Activated naive CD4-positive, alpha-beta T cell treated with anti-CD3 and anti-CD28 coated beads, Interleukin-2, amount 50 U/mL, for 24 hours (primary cell): ENCODE results near the gene ADARB1.

Experiments used
- H3K27ac Mint-ChIP-seq: one replicate; pipeline ENCODE4 v1.8.0; 2021; ENCODE audit warnings: mild to moderate bottlenecking, mixed read lengths
- H3K27me3 Mint-ChIP-seq: one replicate; pipeline ENCODE4 v1.8.0; 2021; ENCODE audit warnings: mixed read lengths
- H3K36me3 Mint-ChIP-seq: one replicate; pipeline ENCODE4 v1.8.0; 2021; ENCODE audit warnings: mixed read lengths
- H3K4me1 Mint-ChIP-seq: one replicate; pipeline ENCODE4 v1.8.0; 2021; ENCODE audit warnings: mixed read lengths
- H3K4me3 Mint-ChIP-seq: one replicate; pipeline ENCODE4 v1.8.0; 2021; ENCODE audit warnings: mild to moderate bottlenecking, mixed read lengths
- H3K9me3 Mint-ChIP-seq: one replicate; pipeline ENCODE4 v1.8.0; 2021; ENCODE audit warnings: mixed read lengths

Gene ADARB1

DNA sequence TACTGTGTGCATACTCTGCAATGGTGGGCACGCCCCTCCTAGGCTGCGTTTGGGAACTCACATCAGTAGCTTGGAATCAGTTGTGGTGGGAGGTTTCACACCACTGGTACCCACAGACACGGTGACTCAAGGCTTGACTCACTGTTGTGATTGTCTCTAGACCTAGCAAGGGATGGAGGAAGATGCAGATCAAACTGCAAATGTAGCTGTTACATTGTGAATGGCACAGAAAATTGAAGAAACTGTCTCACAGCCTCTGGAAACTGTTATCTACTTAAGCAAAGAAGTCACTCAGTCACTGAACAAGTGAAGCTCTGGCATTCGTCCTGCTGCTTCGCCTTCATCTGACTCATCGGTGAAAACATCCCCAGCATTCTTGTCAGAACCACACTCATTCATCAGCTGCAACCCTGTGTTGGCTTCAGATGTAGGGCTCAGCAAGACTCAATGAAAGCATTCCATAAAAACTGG, 153.8 kb downstream of the ADARB1 start:
- Mint-ChIP-seq H3K27me3 (no peaks in the 10 kb centered on the region), H3K9me3 (no peaks in the 10 kb centered on the region), H3K4me1 (peaks cover 28% of the 10 kb centered on the region), H3K4me3 (no peak overlapping the region), H3K36me3 (no peaks in the 10 kb centered on the region), H3K27ac (no peak overlapping the region)

DNA sequence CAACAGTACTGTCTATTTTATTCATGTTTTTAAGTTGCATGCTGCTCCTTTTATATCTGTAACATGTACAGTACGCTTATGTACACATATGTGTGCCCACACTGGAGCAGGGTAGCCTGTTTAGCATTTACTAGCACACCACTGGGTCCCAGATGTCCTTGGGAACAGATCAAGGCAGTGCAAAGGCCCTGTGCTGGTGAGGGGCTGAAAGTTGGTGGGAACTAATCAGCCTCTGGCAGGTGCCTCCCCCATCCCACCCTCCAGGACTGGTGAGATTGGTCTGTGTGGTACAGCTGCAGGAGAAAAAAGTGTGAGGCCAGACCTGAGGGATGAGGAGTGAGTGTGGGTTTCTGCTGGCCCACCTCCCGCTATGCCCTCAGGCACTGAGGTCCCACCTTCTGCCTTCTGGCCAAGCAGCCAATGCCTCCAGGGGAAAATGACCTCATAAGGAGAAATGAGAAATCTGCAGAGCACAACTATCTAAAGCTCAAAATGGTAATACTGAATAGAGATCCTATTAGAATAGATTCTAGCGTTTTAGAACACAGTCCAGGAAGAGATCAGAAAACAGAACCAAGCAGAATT, 154.4 kb downstream of the ADARB1 start:
- no peaks in the 10 kb centered on the region for H3K9me3 Mint-ChIP-seq
- H3K4me1 Mint-ChIP-seq, result peaks cover 28% of the 10 kb centered on the region
- H3K27ac Mint-ChIP-seq, result no peak overlapping the region
- H3K27me3 Mint-ChIP-seq, result no peaks in the 10 kb centered on the region
- H3K36me3 Mint-ChIP-seq, result no peaks in the 10 kb centered on the region
- no peak overlapping the region for H3K4me3 Mint-ChIP-seq

DNA sequence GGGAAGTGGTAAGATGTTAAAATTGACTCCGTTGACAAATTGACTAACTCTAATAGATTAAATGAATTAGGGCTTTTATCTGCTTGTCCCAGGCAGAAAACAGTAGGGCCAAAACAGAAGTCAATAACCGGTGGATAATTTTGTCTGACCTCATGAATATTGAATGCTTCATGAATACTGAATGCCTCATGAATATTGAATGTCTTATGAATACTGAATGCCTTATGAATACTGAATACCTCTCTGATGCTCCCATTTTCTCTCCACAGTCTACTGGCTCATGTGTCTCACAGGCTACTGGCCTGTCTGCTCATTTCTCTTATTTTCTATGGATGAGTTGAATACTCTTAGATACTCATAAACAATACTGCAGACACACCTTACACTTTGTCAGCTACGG, 157.3 kb downstream of the ADARB1 start:
- no peak overlapping the region for H3K4me3 Mint-ChIP-seq
- peaks cover 15% of the 10 kb centered on the region for H3K4me1 Mint-ChIP-seq
- H3K9me3 Mint-ChIP-seq, result no peaks in the 10 kb centered on the region
- peaks cover 10% of the 10 kb centered on the region for H3K27me3 Mint-ChIP-seq
- no peak overlapping the region for H3K27ac Mint-ChIP-seq
- H3K36me3 Mint-ChIP-seq, result no peaks in the 10 kb centered on the region

DNA sequence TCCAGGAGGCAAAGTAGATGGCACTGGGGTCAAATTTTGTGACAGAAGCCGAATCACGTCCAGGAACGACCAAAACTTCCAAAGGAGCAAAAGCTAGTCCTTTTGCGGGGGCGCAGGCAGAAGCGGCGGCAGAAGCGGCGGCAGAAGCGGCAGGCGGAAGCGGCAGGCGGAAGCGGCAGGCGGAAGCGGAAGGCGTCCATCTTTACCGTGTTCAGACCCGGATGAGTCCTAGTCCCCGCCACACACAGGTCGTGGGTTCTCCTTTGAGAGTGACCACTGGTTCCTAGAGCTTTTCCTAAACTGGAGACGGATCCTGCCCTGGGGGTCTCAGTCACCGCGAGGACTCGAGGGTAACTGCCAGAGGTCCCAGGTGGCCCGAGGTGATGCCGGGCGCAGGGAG, 159.7 kb downstream of the ADARB1 start:
- no peaks in the 10 kb centered on the region for H3K9me3 Mint-ChIP-seq
- H3K4me1 Mint-ChIP-seq, result no peaks in the 10 kb centered on the region
- no peak overlapping the region for H3K27ac Mint-ChIP-seq
- no peaks in the 10 kb centered on the region for H3K36me3 Mint-ChIP-seq
- peaks cover 16% of the 10 kb centered on the region for H3K27me3 Mint-ChIP-seq
- H3K4me3 Mint-ChIP-seq, result no peak overlapping the region

DNA sequence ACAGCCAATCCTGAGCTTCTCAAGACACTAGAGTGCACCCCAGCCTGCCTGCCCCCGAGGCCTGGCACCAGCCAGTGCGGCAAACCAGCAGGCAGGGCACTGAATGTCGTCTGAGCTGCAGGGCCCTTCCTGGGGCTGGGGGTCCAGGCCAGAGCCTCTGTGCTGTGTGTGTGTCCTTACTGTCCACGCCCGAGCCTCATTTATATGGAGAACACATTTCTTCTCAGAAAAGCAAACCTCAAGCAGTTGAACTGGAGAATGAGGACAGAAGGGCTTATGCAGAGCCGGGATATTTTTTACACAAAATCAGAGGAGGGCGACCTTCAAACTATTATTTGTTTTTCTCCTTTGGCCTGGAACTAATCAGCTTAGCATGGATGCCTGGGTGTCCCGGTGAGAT, 160.6 kb downstream of the ADARB1 start:
- no peaks in the 10 kb centered on the region for H3K4me1 Mint-ChIP-seq
- no peak overlapping the region for H3K27ac Mint-ChIP-seq
- H3K4me3 Mint-ChIP-seq, result no peak overlapping the region
- no peaks in the 10 kb centered on the region for H3K9me3 Mint-ChIP-seq
- peaks cover 16% of the 10 kb centered on the region for H3K27me3 Mint-ChIP-seq
- H3K36me3 Mint-ChIP-seq, result no peaks in the 10 kb centered on the region

DNA sequence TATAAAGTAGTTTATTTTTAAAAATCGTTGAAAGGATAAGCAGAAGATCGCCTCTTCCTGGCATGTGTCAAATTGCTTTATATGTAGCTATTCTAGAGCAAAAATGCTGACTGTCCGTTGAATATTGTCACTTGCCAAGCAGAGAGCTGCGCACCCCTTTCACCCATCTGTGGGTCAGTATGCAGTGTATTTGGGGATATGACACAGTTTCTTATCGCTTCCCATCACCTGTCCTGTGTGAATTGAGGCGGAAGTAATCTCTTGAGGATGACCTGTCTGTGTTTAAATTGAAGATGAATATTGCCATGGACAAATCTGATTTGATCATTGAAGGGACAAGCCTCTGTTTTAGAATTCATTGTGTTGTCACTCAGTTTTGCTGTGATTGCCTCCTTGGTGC, 161.1 kb downstream of the ADARB1 start:
- peaks cover 17% of the 10 kb centered on the region for H3K27me3 Mint-ChIP-seq
- H3K36me3 Mint-ChIP-seq, result no peaks in the 10 kb centered on the region
- H3K4me3 Mint-ChIP-seq, result no peak overlapping the region
- no peaks in the 10 kb centered on the region for H3K9me3 Mint-ChIP-seq
- peak overlapping the region; percentile 51 for H3K27ac Mint-ChIP-seq
- no peaks in the 10 kb centered on the region for H3K4me1 Mint-ChIP-seq

DNA sequence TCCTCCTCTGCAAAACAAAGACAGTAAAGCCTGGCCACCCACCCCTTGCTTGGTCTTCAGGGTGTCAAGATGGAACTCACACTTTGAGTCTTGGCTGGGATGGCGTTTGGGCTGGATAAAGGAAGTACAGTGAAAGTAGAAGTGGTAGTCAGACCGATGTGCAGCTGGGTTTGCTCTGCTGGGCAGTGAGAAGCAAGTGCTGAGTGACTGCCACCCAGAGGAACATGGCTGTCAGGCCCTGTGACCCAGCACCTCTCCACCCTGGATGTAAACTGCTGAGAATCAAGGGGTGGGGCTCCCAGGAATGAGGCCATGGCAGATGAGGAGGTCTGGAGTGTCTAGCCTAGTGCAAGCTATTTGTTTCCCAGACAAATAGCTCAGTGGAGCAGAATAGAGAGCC, 162.1 kb downstream of the ADARB1 start:
- H3K27ac Mint-ChIP-seq, result no peak overlapping the region
- peaks cover 20% of the 10 kb centered on the region for H3K27me3 Mint-ChIP-seq
- no peak overlapping the region for H3K4me3 Mint-ChIP-seq
- no peaks in the 10 kb centered on the region for H3K36me3 Mint-ChIP-seq
- no peaks in the 10 kb centered on the region for H3K4me1 Mint-ChIP-seq
- H3K9me3 Mint-ChIP-seq, result no peaks in the 10 kb centered on the region

DNA sequence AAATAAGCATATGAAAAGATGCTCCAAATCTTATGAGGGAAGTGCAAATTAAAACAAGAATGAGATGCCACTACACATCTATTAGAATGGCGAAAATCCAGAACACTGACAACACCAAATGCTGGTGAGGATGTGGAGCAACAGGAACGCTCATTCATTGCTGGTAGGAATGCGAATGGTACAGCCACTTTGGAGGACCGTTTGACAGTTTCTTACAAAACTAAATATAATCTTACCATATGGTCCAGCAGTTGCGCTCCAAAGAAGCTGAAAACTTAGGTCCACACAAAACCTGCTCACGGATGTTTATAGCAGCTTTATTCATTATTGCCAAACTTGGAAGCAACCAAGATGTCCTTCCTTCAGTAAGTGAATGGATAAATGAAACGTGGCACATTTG, 163.0 kb downstream of the ADARB1 start:
- peaks cover 23% of the 10 kb centered on the region for H3K27me3 Mint-ChIP-seq
- H3K27ac Mint-ChIP-seq, result no peak overlapping the region
- H3K9me3 Mint-ChIP-seq, result no peaks in the 10 kb centered on the region
- H3K4me1 Mint-ChIP-seq, result no peaks in the 10 kb centered on the region
- H3K36me3 Mint-ChIP-seq, result no peaks in the 10 kb centered on the region
- H3K4me3 Mint-ChIP-seq, result no peak overlapping the region

DNA sequence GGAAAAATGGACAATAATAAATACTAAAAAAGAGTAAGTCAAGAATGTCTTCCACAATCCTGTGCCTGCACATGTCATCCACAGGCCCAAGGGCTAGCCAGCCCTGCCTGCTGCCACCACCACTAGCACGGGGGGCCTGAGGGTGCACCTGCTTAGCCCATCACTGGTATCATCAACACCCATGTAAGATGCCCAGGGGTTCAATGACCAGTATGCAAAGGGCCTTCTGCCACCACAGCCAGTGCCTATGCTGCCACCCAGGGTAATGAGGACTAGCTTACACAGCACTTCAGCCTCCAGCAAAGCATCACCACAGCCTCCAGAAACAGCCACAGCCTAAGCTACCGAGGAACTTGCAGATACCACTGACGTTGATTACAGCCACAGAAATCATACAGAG, 167.0 kb downstream of the ADARB1 start:
- peaks cover 16% of the 10 kb centered on the region for H3K27me3 Mint-ChIP-seq
- H3K4me1 Mint-ChIP-seq, result no peaks in the 10 kb centered on the region
- no peak overlapping the region for H3K4me3 Mint-ChIP-seq
- H3K27ac Mint-ChIP-seq, result no peak overlapping the region
- peaks cover 10% of the 10 kb centered on the region for H3K9me3 Mint-ChIP-seq
- H3K36me3 Mint-ChIP-seq, result peaks cover 5% of the 10 kb centered on the region

DNA sequence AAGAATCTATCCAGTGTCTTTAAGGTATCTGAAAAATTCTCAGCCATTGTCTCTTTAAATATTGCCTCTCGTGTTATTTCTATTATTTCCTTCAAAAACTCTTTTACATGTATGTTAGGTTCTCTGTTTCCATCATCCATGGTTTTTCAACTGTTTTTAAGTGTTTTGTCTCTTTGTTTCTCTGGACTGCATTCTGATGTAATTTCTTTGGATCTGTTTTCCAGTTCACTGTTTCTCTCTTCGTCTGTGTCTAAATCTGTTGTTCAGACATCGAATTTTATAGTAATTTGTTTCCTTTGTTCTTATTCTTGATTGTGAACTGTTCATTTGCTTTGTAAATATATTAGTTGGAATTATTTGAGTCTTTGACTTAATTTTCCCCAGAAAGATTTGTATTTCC, 169.2 kb downstream of the ADARB1 start:
- H3K4me3 Mint-ChIP-seq, result no peak overlapping the region
- peaks cover 5% of the 10 kb centered on the region for H3K36me3 Mint-ChIP-seq
- no peaks in the 10 kb centered on the region for H3K4me1 Mint-ChIP-seq
- no peak overlapping the region for H3K27ac Mint-ChIP-seq
- peaks cover 10% of the 10 kb centered on the region for H3K9me3 Mint-ChIP-seq
- H3K27me3 Mint-ChIP-seq, result peaks cover 10% of the 10 kb centered on the region

DNA sequence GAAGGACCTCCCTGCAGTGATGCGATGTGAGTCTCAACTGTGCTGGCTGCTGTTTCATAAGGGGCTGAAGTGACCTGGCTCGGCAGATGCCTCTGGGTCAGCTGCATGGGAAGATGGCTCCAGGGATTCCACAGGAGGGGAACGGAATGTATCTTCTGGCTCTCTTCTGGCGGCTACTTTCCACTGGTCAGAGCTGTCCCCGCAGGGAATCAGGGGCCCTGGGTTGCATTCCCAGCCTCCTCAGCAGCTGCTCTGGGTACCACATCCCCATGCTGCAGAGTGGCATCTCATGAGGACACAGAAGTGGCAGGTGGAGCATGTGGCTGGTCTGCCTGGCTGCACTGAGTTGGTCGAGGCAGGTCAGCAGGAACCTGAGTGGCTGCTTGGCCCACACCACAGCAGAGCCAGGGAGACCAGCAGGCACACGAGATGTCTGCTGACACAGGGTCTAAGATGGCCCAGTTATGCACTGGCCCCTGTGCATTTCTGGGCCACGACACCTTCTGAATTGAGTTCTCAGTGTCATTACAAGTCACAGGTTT, 170.5 kb downstream of the ADARB1 start:
- Mint-ChIP-seq H3K9me3 (peaks cover 10% of the 10 kb centered on the region), H3K4me1 (no peaks in the 10 kb centered on the region), H3K4me3 (no peak overlapping the region), H3K27me3 (peaks cover 11% of the 10 kb centered on the region), H3K27ac (no peak overlapping the region), H3K36me3 (peaks cover 5% of the 10 kb centered on the region)

DNA sequence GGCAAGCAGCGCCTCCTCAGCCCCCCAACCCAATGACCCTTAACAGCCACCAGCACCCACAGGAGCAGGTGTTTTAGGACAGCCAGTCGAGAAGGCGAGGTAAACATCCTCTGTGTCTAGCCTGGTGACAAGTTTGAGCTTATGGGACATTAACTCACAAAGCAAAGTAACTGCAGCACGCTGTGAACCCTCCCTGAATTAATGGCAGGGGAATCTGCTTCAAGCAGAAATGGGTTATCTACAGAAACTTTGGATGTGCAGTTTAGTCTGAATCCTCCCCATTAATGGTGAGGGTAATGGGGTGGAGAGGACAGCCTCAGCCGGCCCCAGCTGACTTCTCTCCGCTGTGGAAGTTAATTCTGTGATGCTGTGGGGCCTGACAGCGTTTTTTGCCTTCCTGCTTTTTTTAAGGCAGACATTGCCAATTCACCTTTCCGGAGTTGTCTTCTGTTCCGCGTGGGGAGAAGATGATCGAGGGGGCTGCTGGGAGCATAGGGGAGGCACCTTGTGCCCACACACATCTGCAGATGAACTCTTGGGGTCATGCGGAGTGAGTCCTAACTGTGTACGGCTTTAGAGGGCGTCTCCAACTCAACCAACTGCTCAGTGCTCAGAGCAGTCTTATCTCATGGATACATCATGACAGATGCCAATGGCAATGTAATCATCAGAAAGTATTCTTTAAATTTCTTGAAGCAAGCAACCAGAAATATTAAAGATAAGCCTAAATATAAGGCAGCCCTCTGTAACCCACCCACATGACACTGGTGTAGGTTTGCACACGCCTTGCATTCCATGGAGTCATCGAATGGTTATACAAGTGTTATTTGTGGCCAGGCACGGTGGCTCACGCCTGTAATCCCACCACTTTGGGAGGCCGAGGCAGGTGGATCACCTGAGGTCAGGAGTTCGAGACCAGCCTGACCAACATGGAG, 172.3 kb downstream of the ADARB1 start:
- Mint-ChIP-seq H3K36me3 (peaks cover 5% of the 10 kb centered on the region), H3K4me3 (no peak overlapping the region), H3K27ac (no peak overlapping the region), H3K9me3 (peaks cover 10% of the 10 kb centered on the region), H3K4me1 (no peaks in the 10 kb centered on the region), H3K27me3 (peaks cover 7% of the 10 kb centered on the region)

DNA sequence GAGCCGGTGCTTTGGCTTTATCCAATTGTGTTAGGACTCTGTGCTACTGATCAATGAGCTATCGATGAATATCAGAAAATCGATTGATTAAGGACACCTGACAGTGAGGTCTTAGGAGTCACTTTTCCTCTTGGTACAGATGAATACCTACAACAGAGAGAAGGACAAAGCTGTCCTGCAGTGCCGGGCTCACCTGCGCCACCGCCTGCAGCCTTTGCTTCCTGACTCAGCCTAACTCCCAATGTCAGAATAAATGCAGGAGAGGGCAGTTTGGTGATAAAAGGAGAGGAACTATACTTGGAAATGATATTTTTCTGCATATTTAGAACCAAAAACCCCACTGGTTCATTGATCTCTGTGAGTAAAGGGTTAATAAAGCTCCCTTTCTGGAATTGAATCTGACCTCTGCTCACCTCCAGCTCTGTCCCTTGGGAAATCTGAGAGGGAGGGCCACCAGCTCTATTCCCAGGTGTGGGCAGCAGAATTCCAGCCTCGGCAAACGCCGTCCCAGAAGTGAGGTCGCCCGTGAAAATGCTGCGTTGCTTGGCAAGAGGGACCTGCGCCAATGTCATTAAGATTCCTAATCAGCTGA, 174.0 kb downstream of the ADARB1 start:
- Mint-ChIP-seq H3K4me1 (no peaks in the 10 kb centered on the region), H3K4me3 (no peak overlapping the region), H3K27ac (no peak overlapping the region), H3K9me3 (peaks cover 10% of the 10 kb centered on the region), H3K27me3 (peaks cover 4% of the 10 kb centered on the region), H3K36me3 (peaks cover 4% of the 10 kb centered on the region)

DNA sequence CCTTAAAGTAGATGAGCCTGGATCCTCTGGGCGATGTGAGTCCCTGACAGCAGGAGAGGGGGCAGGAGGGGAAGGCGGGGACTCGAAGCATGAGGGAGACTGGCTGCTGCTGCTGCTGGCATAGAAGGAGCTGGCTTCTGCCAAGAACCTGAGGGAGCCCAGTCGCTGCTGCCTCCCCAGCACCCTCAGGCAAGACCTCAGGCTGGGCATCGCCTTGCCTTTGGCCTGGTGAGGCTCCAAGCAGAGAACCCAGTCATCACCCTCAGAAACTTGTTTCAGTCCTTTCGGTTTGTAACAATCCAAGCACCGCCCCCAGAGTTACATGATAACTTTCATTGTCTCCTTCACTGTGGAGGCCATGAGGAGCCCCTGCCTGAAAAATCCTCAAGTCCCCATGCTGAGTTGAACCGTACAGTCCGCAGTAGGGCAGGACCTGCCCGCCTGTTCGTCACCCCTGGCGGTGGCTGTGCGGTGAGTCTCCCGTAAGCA, 174.6 kb downstream of the ADARB1 start:
- Mint-ChIP-seq H3K9me3 (peaks cover 4% of the 10 kb centered on the region), H3K36me3 (no peaks in the 10 kb centered on the region), H3K4me3 (no peak overlapping the region), H3K27me3 (peaks cover 4% of the 10 kb centered on the region), H3K27ac (no peak overlapping the region), H3K4me1 (no peaks in the 10 kb centered on the region)

DNA sequence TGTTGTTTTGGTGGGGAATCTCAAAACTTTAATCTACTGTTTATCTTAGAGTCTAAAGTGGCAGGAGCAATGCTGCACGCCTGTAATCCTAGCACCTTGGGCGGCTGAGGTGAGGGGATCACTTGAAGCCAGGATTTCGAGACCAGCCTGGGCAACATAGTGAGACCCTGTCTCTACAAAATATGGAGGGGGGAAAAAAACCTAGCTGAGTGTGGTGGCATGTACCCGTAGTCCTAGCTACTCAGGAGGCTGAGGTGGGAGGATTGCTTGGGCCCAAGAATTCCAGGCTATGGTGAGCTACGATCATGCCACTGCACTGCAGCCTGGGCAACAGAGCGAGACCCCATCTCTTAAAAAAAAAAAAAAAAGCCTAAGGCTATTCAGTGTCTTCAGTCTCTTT, 175.2 kb downstream of the ADARB1 start:
- Mint-ChIP-seq H3K9me3 (no peaks in the 10 kb centered on the region), H3K27me3 (peaks cover 4% of the 10 kb centered on the region), H3K36me3 (no peaks in the 10 kb centered on the region), H3K27ac (no peak overlapping the region), H3K4me3 (no peak overlapping the region), H3K4me1 (no peaks in the 10 kb centered on the region)

DNA sequence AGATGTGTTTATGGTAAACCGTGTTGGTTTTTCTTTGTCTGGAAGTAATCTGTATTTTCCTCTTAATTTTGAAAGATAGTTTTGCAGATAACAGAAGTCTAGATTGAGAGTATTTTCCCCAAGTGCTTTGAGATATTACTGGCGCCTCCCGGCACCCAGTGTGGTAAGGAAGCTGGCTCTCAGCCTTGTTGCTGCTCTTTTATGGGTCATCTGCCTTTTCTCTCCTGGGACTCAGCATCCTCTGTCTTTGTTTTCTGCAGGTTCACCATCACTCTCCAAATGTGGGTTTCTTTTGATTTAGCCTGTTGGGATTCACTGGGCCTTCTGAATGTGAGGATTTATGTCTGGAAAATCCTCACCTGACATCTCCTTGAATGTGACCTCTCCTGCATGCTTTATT, 175.9 kb downstream of the ADARB1 start:
- Mint-ChIP-seq H3K4me1 (no peaks in the 10 kb centered on the region), H3K27me3 (peaks cover 8% of the 10 kb centered on the region), H3K36me3 (no peaks in the 10 kb centered on the region), H3K27ac (no peak overlapping the region), H3K9me3 (no peaks in the 10 kb centered on the region), H3K4me3 (no peak overlapping the region)
